Measurements from ENCODE around the gene FBXW8.

FBXW8 gene

GRCh38 chr12:117060929-117061305 lies 150.2 kb downstream of the FBXW8 start:
- DNase-seq: no peak

- no peak for DNase-seq
Measured at GRCh38 chr12:117061555-117062079, 150.9 kb downstream of the FBXW8 start.

GRCh38 chr12:117063162-117063911 lies 152.6 kb downstream of the FBXW8 start:
- peak; percentile 32 for DNase-seq

GRCh38 chr12:117064049-117064448 lies 153.3 kb downstream of the FBXW8 start:
- no peak for DNase-seq

GRCh38 chr12:117064596-117064995 lies 153.8 kb downstream of the FBXW8 start:
- no peak for DNase-seq

- DNase-seq: no peak
Measured at GRCh38 chr12:117067016-117067415, 156.3 kb downstream of the FBXW8 start.

GRCh38 chr12:117067638-117068037 lies 156.9 kb downstream of the FBXW8 start:
- no peak for DNase-seq

- no peak for DNase-seq
Measured at GRCh38 chr12:117068492-117068891, 157.7 kb downstream of the FBXW8 start.

GRCh38 chr12:117069101-117069797 lies 158.5 kb downstream of the FBXW8 start:
- DNase-seq: no peak

GRCh38 chr12:117069926-117070900 lies 159.5 kb downstream of the FBXW8 start:
- no peak for DNase-seq

- no peak for DNase-seq
Measured at GRCh38 chr12:117071009-117071408, 160.3 kb downstream of the FBXW8 start.

GRCh38 chr12:117072106-117072505 lies 161.4 kb downstream of the FBXW8 start:
- no peak for DNase-seq

- DNase-seq: no peak
Measured at GRCh38 chr12:117072736-117073490, 162.2 kb downstream of the FBXW8 start.

- no peak for DNase-seq
Measured at GRCh38 chr12:117073611-117074010, 162.9 kb downstream of the FBXW8 start.

GRCh38 chr12:117076410-117077372 lies 165.9 kb downstream of the FBXW8 start:
- no peak for DNase-seq

GRCh38 chr12:117079487-117079886 lies 168.7 kb downstream of the FBXW8 start:
- DNase-seq: no peak

GRCh38 chr12:117080661-117081144 lies 170.0 kb downstream of the FBXW8 start:
- DNase-seq: no peak
